HepG2 (cell line): ENCODE results near the gene ZCCHC7.

Experiments used
- GMEB1 ChIP-seq: sonication (generic); formaldehyde crosslinking; IDR thresholded peaks from 2 replicates; pipeline ENCODE4 v1.5.1; 2020; ENCODE audit warnings: missing genetic modification reagents, mild to moderate bottlenecking, borderline replicate concordance
- POLR2A ChIP-seq, 2 experiments: IDR thresholded peaks; 2 replicates each; pipeline ENCODE4 v1.6.1; 2011; ENCODE audit warnings: low read depth in 2 of 2, low read length in 2 of 2, mild to moderate bottlenecking in 1 of 2, moderate library complexity in 1 of 2; ENCODE audit not compliant: insufficient read depth in 1 of 2
- SIN3A ChIP-seq: IDR thresholded peaks from 2 replicates; pipeline ENCODE4 v1.6.1; 2011; ENCODE audit warnings: low read depth, mild to moderate bottlenecking, control low read depth, low read length, borderline replicate concordance
- SKIL ChIP-seq: sonication (generic); formaldehyde crosslinking; IDR thresholded peaks from 2 replicates; pipeline ENCODE4 v1.8.0; 2022; ENCODE audit warnings: missing genetic modification reagents, mild to moderate bottlenecking, moderate library complexity, borderline replicate concordance
- SP1 ChIP-seq, 2 experiments: fragments of 450-650 bp in 1 of 2; sonication (generic) in 1 of 2; formaldehyde crosslinking in 1 of 2; IDR thresholded peaks; 2 replicates each; pipeline versions ENCODE4 v1.4.0 to v1.6.1; 2016 to 2020; ENCODE audit warnings: missing genetic modification reagents in 1 of 2
- TOE1 ChIP-seq: sonication (generic); formaldehyde crosslinking; IDR thresholded peaks from 2 replicates; pipeline ENCODE4 v1.4.0; 2020; ENCODE audit warnings: mild to moderate bottlenecking, missing genetic modification reagents
- USF2 ChIP-seq, 2 experiments: sonication (generic) in 1 of 2; formaldehyde crosslinking in 1 of 2; IDR thresholded peaks; 2 replicates each; pipeline versions ENCODE4 v1.5.1 to v1.6.1; 2011 to 2020; ENCODE audit warnings: borderline replicate concordance in 1 of 2, low read depth in 1 of 2, low read length in 1 of 2, mild to moderate bottlenecking in 1 of 2, missing genetic modification reagents in 1 of 2, moderate library complexity in 1 of 2
- ZC3H4 ChIP-seq: sonication (generic); formaldehyde crosslinking; IDR thresholded peaks from 2 replicates; pipeline ENCODE4 v1.4.0; 2020; ENCODE audit warnings: missing genetic modification reagents, borderline replicate concordance
- ZNF256 ChIP-seq: sonication (generic); formaldehyde crosslinking; conservative IDR thresholded peaks from 2 replicates; pipeline ENCODE4 v1.4.0; 2020; ENCODE audit warnings: missing genetic modification reagents
- ZNF274 ChIP-seq: sonication (generic); formaldehyde crosslinking; IDR thresholded peaks from 2 replicates; pipeline ENCODE4 v1.5.1; 2020; ENCODE audit warnings: mild to moderate bottlenecking, missing genetic modification reagents
- ZNF354B ChIP-seq: sonication (generic); formaldehyde crosslinking; IDR thresholded peaks from 2 replicates; pipeline ENCODE4 v1.8.0; 2022; ENCODE audit warnings: mild to moderate bottlenecking, missing genetic modification reagents
- ZNF878 ChIP-seq: sonication (generic); formaldehyde crosslinking; IDR thresholded peaks from 2 replicates; pipeline ENCODE4 v1.8.1; 2023; ENCODE audit warnings: mild to moderate bottlenecking, missing genetic modification reagents, moderate library complexity
- TF ChIP-seq, protein P1 (sequence below): sonication (generic); formaldehyde crosslinking; IDR thresholded peaks from 2 replicates; pipeline ENCODE4 v1.5.0; 2020; ENCODE audit warnings: mild to moderate bottlenecking, missing genetic modification reagents, moderate library complexity

DNA sequence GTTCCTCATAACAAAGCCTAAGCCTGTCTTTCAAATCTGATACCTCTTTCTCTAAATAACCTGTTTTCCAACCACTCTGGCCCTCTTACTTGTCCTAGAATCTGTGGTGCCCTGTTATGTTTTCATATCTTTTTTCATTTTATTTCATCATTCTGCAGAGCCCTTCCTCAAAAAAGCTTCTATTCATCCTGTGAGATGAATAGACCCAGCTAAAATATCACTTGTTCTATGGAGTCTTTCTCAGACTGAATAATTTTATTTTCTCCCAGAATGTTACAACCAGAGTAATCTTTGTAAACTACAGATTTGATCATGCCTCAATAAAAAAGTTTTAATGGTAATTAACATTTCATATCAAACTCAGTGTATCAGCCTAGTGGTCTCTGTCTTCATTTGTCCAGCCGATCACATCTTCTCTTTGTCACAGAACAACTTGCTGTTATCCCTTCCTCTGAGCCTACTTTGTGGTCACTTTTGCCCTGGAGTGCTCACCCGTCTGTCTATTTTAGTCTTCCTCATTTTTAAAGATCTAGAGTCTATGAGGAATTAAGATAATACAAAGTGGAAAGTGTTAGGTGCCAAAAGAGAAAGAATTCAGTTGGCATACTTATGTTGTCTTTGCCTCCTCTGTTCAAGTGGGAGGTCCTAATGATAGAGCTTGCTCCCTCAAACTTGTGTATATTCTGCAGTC, 77.8 kb downstream of the ZCCHC7 start:
- TF ChIP-seq SKIL (CRISPR knock-in tag) (no peak), TOE1 (no peak), ZNF274 (CRISPR knock-in tag) (no peak), ZNF354B (no peak), ZNF256 (CRISPR knock-in tag) (no peak), SP1 (IDR thresholded peaks at IDR 0.05) (no peak), SP1 (CRISPR knock-in tag; IDR thresholded peaks at IDR 0.05) (no peak), SIN3A (no peak), ZC3H4 (no peak), GMEB1 (CRISPR knock-in tag) (no peak), POLR2A (IDR thresholded peaks at IDR 0.05; ENCODE audit: insufficient read depth in 1 of 2, low read depth in 2 of 2, low read length in 2 of 2) (no peak), ZNF878 (no peak), USF2 (IDR thresholded peaks at IDR 0.05; ENCODE audit: low read depth, low read length) (no peak), USF2 (CRISPR knock-in tag; IDR thresholded peaks at IDR 0.05; ENCODE audit: borderline replicate concordance) (no peak)
- TF ChIP-seq, protein P1, sequence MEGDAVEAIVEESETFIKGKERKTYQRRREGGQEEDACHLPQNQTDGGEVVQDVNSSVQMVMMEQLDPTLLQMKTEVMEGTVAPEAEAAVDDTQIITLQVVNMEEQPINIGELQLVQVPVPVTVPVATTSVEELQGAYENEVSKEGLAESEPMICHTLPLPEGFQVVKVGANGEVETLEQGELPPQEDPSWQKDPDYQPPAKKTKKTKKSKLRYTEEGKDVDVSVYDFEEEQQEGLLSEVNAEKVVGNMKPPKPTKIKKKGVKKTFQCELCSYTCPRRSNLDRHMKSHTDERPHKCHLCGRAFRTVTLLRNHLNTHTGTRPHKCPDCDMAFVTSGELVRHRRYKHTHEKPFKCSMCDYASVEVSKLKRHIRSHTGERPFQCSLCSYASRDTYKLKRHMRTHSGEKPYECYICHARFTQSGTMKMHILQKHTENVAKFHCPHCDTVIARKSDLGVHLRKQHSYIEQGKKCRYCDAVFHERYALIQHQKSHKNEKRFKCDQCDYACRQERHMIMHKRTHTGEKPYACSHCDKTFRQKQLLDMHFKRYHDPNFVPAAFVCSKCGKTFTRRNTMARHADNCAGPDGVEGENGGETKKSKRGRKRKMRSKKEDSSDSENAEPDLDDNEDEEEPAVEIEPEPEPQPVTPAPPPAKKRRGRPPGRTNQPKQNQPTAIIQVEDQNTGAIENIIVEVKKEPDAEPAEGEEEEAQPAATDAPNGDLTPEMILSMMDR (CRISPR knock-in tag), result no peak
